AG09319 (cell line): Measurements from ENCODE around the gene HTT.
A peak's percentile ranks its signal among the peaks of the same experiment; 100 is the strongest.

Source experiments
- DNase-seq: peaks from one replicate; pipeline ENCODE4 v3.0.0-alpha.2; 2010; ENCODE audit warnings: low read depth; ENCODE audit errors: extremely low read depth
- TF ChIP-seq, protein P1 (sequence below): IDR thresholded peaks from 2 replicates; pipeline ENCODE4 v1.5.1; 2011; ENCODE audit warnings: low read depth, mild to moderate bottlenecking, inconsistent platforms, low read length, moderate library complexity

Gene HTT

GRCh38 chr4:3106339-3107186, 32.1 kb downstream of the HTT start:
- peak; percentile 56 for DNase-seq
- TF ChIP-seq, protein P1, sequence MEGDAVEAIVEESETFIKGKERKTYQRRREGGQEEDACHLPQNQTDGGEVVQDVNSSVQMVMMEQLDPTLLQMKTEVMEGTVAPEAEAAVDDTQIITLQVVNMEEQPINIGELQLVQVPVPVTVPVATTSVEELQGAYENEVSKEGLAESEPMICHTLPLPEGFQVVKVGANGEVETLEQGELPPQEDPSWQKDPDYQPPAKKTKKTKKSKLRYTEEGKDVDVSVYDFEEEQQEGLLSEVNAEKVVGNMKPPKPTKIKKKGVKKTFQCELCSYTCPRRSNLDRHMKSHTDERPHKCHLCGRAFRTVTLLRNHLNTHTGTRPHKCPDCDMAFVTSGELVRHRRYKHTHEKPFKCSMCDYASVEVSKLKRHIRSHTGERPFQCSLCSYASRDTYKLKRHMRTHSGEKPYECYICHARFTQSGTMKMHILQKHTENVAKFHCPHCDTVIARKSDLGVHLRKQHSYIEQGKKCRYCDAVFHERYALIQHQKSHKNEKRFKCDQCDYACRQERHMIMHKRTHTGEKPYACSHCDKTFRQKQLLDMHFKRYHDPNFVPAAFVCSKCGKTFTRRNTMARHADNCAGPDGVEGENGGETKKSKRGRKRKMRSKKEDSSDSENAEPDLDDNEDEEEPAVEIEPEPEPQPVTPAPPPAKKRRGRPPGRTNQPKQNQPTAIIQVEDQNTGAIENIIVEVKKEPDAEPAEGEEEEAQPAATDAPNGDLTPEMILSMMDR = no peak; the same call in none of the 2 replicates

- TF ChIP-seq, protein P1 = no peak
- DNase-seq = no peak
These were observed 32.8 kb downstream of the HTT start for GRCh38 chr4:3107271-3107670.

DNA sequence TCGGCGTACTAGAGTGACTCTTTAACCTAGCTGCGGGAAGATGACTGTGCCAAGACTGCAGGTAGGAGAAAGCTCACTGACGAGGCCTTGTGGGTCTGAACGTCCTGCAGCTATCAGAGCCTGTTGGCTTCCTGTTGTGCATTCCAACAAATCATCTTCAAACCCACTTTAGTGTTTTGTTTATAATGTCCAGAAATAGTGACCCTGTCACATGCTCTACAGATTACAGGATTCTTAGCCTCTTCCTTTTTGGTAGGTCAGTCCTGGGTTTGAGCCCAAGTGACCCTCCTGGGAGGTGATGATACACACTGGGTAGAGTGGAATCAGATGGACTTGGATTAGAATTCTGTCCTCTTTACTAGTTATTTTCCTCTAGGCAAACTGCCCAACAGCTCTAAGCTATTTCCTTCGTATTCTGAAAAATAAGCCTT, 33.2 kb downstream of the HTT start:
- TF ChIP-seq, protein P1 = no peak
- no peak for DNase-seq

DNA sequence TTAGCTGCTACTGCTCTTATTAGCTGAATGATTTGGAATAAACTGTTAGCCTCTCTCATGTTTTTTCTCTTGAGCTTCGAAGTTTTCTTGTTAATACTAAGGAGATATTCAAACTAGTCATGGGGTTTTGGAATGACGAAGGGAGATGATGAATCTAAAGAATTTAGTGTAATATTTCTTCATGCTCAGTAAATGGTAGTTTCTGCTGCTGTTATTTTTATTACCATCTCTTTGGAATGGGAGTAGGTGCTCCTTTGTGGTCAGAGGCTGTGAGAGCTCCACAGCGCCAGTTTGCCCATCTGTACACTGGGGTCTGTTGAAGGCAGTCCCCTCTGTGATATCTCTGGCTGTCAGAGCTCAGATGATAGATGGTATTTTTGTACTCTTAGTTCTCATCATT, 33.7 kb downstream of the HTT start:
- no peak for DNase-seq
- TF ChIP-seq, protein P1 = no peak

DNA sequence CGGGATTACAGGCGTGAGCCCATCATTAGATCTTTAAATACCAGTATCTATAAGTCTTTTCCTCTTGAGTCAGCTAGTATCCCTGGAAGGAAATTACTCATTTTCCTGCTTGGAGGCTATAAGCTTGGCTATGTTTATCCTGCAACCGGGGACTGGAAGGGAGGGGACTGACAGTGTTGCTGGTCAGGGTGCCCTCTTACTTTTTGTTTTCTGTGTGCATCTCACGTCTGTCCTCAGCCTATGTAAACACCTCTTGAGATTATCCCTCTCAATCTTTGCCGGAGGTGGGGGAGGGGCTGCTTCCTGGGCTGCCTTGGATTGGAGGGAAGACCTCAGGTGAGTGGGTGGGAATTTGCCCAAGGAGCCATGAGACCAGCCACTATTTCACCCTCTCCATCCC, 37.0 kb downstream of the HTT start:
- DNase-seq = no peak
- TF ChIP-seq, protein P1 = no peak

GRCh38 chr4:3112201-3112600, 37.7 kb downstream of the HTT start:
- TF ChIP-seq, protein P1 = no peak
- DNase-seq = no peak

DNA sequence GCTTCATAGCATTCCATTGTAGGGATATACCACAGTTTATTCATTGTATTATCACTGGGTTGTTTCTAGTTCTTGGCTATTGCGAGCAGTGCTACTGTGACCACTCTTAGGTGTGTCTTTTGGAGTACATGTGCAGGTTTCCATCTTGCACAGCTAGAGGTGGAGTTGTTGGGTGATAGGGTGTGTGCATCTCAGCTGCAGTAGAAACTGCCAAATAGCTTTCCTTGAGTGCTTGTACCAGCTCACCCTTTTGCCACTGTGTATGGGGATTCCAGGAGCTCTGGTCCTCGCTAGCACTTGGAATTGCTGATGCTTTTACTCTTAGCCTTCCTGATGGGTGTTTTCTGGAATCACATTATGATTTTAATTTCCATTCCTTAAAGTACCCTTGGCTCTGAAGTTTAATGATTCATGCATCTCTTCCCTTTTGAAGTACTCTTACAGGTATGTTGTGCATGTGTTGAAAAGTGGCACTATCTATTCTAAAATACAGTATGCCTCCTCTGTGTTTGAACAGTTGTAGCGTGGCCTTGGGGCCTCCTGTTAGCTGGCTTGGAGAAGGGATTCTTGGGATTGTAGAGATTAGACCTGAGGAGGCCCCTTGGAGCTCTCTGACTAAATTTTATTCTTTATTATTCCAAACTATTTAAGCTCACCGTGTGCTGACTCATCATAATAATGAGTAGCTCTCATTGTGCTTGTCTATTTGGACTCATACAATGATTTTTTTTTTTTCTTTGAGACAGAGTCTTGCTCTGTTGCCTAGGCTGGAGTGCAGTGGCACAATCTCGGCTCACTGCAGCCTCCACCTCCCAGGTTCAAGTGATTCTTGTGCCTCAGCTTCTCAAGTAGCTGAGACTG, 38.4 kb downstream of the HTT start:
- TF ChIP-seq, protein P1 = no peak
- no peak for DNase-seq
